SK-N-MC (cell line): ENCODE data around the gene CD2AP.

Experiments
- EZH2 ChIP-seq: fragments of 200-600 bp; sonication (generic); IDR thresholded peaks from one replicate; pipeline ENCODE4 v1.6.1; 2017; ENCODE audit warnings: antibody characterized with exemption
- FOXP2 ChIP-seq: optimal IDR thresholded peaks from 2 replicates; pipeline ENCODE3; 2011; ENCODE audit warnings: mild to moderate bottlenecking, moderate library complexity; ENCODE audit not compliant: insufficient read depth; ENCODE audit errors: extremely low read length, control extremely low read depth
- POLR2AphosphoS5 ChIP-seq: IDR thresholded peaks from 2 replicates; pipeline ENCODE4 v1.6.1; 2012; ENCODE audit warnings: mild to moderate bottlenecking, low read depth, low read length, borderline replicate concordance

GRCh38 chr6:47581591-47581990 is 104.0 kb downstream of the CD2AP start:
- TF ChIP-seq POLR2AphosphoS5 (no peak), FOXP2 (no peak), EZH2 (no peak)
